PC-9 (cell line): ENCODE results near the gene STEAP3. TPM values are rescaled to one million over a fixed set of nuclear protein-coding genes. Genes with fewer than 3 reads are reported as not detected.

Experiments used
- BruUV-seq: library from RNA; stranded (reverse); fragments of 400-500 nt; replicated peaks from 2 replicates; lab custom pipeline; 2021; lab: Mats Ljungman, UMichigan
- CTCF ChIA-PET: fragments of 300-600 bp; sonication (Branson Sonifier 250); formaldehyde crosslinking; loops from one replicate; lab custom pipeline; 2022; ENCODE audit warnings: antibody characterized with exemption; lab: Charles Lee
- POLR2A ChIA-PET: fragments of 300-600 bp; sonication (Branson Sonifier 250); formaldehyde crosslinking; loops from one replicate; lab custom pipeline; 2022; ENCODE audit warnings: antibody characterized with exemption; ENCODE audit not compliant: unreplicated experiment; lab: Charles Lee
- DNase-seq, 2 experiments: peaks; one replicate each; pipeline versions ENCODE4 v3.0.0 to v3.0.0-alpha.2; 2015 to 2022; ENCODE audit warnings: mixed read lengths in 1 of 2
- H2AFZ ChIP-seq: fragments of 200-600 bp; sonication (generic); 2 replicates; pipeline ENCODE4 v1.8.1; 2017; ENCODE audit warnings: antibody characterized with exemption
- H3F3A ChIP-seq: fragments of 200-600 bp; sonication (generic); 2 replicates; pipeline ENCODE4 v1.8.1; 2017; ENCODE audit warnings: antibody characterized with exemption, mild to moderate bottlenecking, low read depth; ENCODE audit not compliant: insufficient read depth
- H3K27ac ChIP-seq: fragments of 200-600 bp; sonication (generic); 2 replicates; pipeline ENCODE4 v1.6.1; 2016; ENCODE audit warnings: mixed run types
- H3K27me3 ChIP-seq: fragments of 200-600 bp; sonication (generic); 2 replicates; pipeline ENCODE4 v1.6.1; 2016; ENCODE audit warnings: low read depth, mixed run types; ENCODE audit not compliant: insufficient read depth
- H3K36me3 ChIP-seq: fragments of 200-600 bp; sonication (generic); 2 replicates; pipeline ENCODE4 v1.6.1; 2016; ENCODE audit warnings: low read depth, mixed run types
- H3K4me1 ChIP-seq: fragments of 200-600 bp; sonication (generic); replicated peaks from 2 replicates; pipeline ENCODE4 v1.6.1; 2016; ENCODE audit warnings: mixed run types; ENCODE audit not compliant: insufficient read depth
- H3K4me2 ChIP-seq: fragments of 200-600 bp; sonication (generic); 2 replicates; pipeline ENCODE4 v1.6.1; 2017; ENCODE audit warnings: mixed run types
- H3K4me3 ChIP-seq: fragments of 200-600 bp; sonication (generic); 2 replicates; pipeline ENCODE4 v1.6.1; 2016; ENCODE audit warnings: mixed run types
- H3K79me2 ChIP-seq: fragments of 200-600 bp; sonication (generic); 2 replicates; pipeline ENCODE4 v1.6.1; 2017; ENCODE audit warnings: low read depth, mixed run types
- H3K9me2 ChIP-seq: fragments of 200-600 bp; sonication (generic); 2 replicates; pipeline ENCODE4 v1.8.1; 2017; ENCODE audit warnings: mild to moderate bottlenecking; ENCODE audit not compliant: insufficient read depth
- H3K9me3 ChIP-seq: fragments of 200-600 bp; sonication (generic); 2 replicates; pipeline ENCODE4 v1.8.1; 2016; ENCODE audit warnings: low read depth; ENCODE audit not compliant: insufficient read depth
- H4K20me1 ChIP-seq: fragments of 200-600 bp; sonication (generic); 2 replicates; pipeline ENCODE4 v1.8.1; 2017; ENCODE audit not compliant: insufficient read depth
- CTCF ChIP-seq: fragments of 200-600 bp; sonication (generic); conservative IDR thresholded peaks from 2 replicates; pipeline ENCODE4 v1.6.1; 2017; ENCODE audit warnings: mixed run types, antibody characterized with exemption, mild to moderate bottlenecking, moderate library complexity
- EZH2 ChIP-seq: fragments of 200-600 bp; sonication (generic); IDR thresholded peaks from 2 replicates; pipeline ENCODE4 v1.8.0; 2017; ENCODE audit warnings: antibody characterized with exemption, low read depth
- intact Hi-C: fragments of 100-400 bp; cut with micrococcal nuclease; formaldehyde crosslinking; loops from one replicate; pipeline ENCODE4 v1.10.0; 2022; ENCODE audit not compliant: unreplicated experiment
- total RNA-seq: library from RNA; stranded (reverse); gene quantifications from 2 replicates; pipeline ENCODE4 v1.2.3, GENCODE V29; 2021

Gene STEAP3
- total RNA-seq, 1 experiment from 2014 or later: 23.0 TPM

- Histone ChIP-seq H3K4me3 (no peak overlapping the region), H3K9me2 (no peaks in the 10 kb centered on the region), H3K9me3 (no peaks in the 10 kb centered on the region), H4K20me1 (peaks cover 3% of the 10 kb centered on the region; the same call in 1 of the 2 replicates), H3K4me1 (peaks cover 19% of the 10 kb centered on the region), H3K36me3 (peaks cover 12% of the 10 kb centered on the region; the same call in 1 of the 2 replicates), H3K4me2 (no peak overlapping the region), H3K27me3 (no peaks in the 10 kb centered on the region), H3K27ac (no peak overlapping the region), H2AFZ (no peak overlapping the region), H3F3A (peaks cover 4% of the 10 kb centered on the region; the same call in 1 of the 2 replicates), H3K79me2 (0 out of 2 replicates have a peak, but pooled peaks cover 5% of the 10 kb centered on the region)
- intact Hi-C loops: no loop called here
- no TSS peak for BruUV-seq
- TF ChIP-seq CTCF (no peak), EZH2 (no peak)
- POLR2A ChIA-PET: no interaction called here
- DNase-seq: no peak
- CTCF ChIA-PET: no interaction called here
Observed at GRCh38 chr2:119243621-119244020, 20.0 kb downstream of the STEAP3 start.

- Histone ChIP-seq H3K4me1 (peaks cover 11% of the 10 kb centered on the region), H3K27ac (no peak overlapping the region), H3K9me2 (no peaks in the 10 kb centered on the region), H4K20me1 (peaks cover 3% of the 10 kb centered on the region; the same call in 1 of the 2 replicates), H3K79me2 (no peaks in the 10 kb centered on the region), H3K4me2 (no peak overlapping the region), H3K27me3 (no peaks in the 10 kb centered on the region), H3K36me3 (peaks cover 12% of the 10 kb centered on the region; the same call in 1 of the 2 replicates), H3K9me3 (no peaks in the 10 kb centered on the region), H3K4me3 (no peak overlapping the region), H3F3A (peaks cover 3% of the 10 kb centered on the region; the same call in 1 of the 2 replicates), H2AFZ (no peak overlapping the region)
- intact Hi-C loops: no loop called here
- POLR2A ChIA-PET: no interaction called here
- TF ChIP-seq CTCF (no peak), EZH2 (no peak)
- CTCF ChIA-PET: no interaction called here
- DNase-seq: no peak
- BruUV-seq: no TSS peak
Observed at GRCh38 chr2:119245076-119245840, 21.6 kb downstream of the STEAP3 start.

- DNase-seq: no peak
- ChIA-PET POLR2A (no interaction called here), CTCF (interaction anchor here (0.6 kb wide), 1 partner anchor 61 kb away, joined by 5 read pairs; no protein-coding TSS in a partner anchor)
- intact Hi-C loops: no loop called here
- Histone ChIP-seq H3K79me2 (no peaks in the 10 kb centered on the region), H3K9me2 (no peaks in the 10 kb centered on the region), H3F3A (no peaks in the 10 kb centered on the region), H3K4me2 (no peak overlapping the region), H3K27me3 (no peaks in the 10 kb centered on the region), H4K20me1 (peaks cover 1% of the 10 kb centered on the region; the same call in 1 of the 2 replicates), H2AFZ (no peak overlapping the region), H3K36me3 (peaks cover 12% of the 10 kb centered on the region; the same call in 1 of the 2 replicates), H3K27ac (no peak overlapping the region), H3K4me1 (peaks cover 6% of the 10 kb centered on the region), H3K9me3 (no peaks in the 10 kb centered on the region), H3K4me3 (no peak overlapping the region)
- no TSS peak for BruUV-seq
- no peak for TF ChIP-seq EZH2
- TF ChIP-seq CTCF: no peak
Observed at GRCh38 chr2:119245841-119246230, 22.2 kb downstream of the STEAP3 start.
